MCF 10A (cell line): ENCODE data around the gene EPHB1. TPM values are rescaled to one million over a fixed set of nuclear protein-coding genes. Genes with fewer than 3 reads are reported as not detected.

Source experiments
- BruUV-seq: library from RNA; stranded (reverse); fragments of 400-500 nt; replicated peaks from 2 replicates; lab custom pipeline; 2021; lab: Mats Ljungman, UMichigan
- CTCF ChIA-PET: fragments of 300-600 bp; sonication (Branson Sonifier 250); formaldehyde crosslinking; extraction: SDS; loops from one replicate; lab custom pipeline; 2021; ENCODE audit warnings: antibody characterized with exemption, inconsistent platforms; lab: Yijun Ruan, JAX
- POLR2A ChIA-PET: fragments of 300-600, 350-650 bp; sonication (Branson Sonifier 250); formaldehyde crosslinking; extraction: SDS; loops from one replicate; lab custom pipeline; 2020; ENCODE audit warnings: antibody characterized with exemption, inconsistent platforms; lab: Yijun Ruan, JAX
- DNase-seq: peaks from one replicate; pipeline ENCODE4 v3.0.0-alpha.2; 2018; ENCODE audit not compliant: unreplicated experiment
- H3K27ac Mint-ChIP-seq: one replicate; pipeline ENCODE4 v1.8.0; 2022; ENCODE audit warnings: mild to moderate bottlenecking, low read depth, mixed read lengths; ENCODE audit not compliant: unreplicated experiment
- H3K27me3 Mint-ChIP-seq: one replicate; pipeline ENCODE4 v1.8.0; 2022; ENCODE audit warnings: mixed read lengths; ENCODE audit not compliant: insufficient read depth, unreplicated experiment
- H3K36me3 Mint-ChIP-seq: one replicate; pipeline ENCODE4 v1.8.0; 2022; ENCODE audit warnings: mild to moderate bottlenecking, moderate library complexity, mixed read lengths; ENCODE audit not compliant: insufficient read depth, unreplicated experiment
- H3K4me1 Mint-ChIP-seq: one replicate; pipeline ENCODE4 v1.8.0; 2022; ENCODE audit warnings: mixed read lengths; ENCODE audit not compliant: insufficient read depth, unreplicated experiment
- H3K4me3 Mint-ChIP-seq: one replicate; pipeline ENCODE4 v1.8.0; 2022; ENCODE audit warnings: mild to moderate bottlenecking, moderate library complexity, mixed read lengths; ENCODE audit not compliant: unreplicated experiment
- H3K9me3 Mint-ChIP-seq: one replicate; pipeline ENCODE4 v1.8.0; 2022; ENCODE audit warnings: mixed read lengths; ENCODE audit not compliant: unreplicated experiment
- intact Hi-C: fragments of 100-400 bp; cut with micrococcal nuclease; formaldehyde crosslinking; loops from 2 replicates; pipeline ENCODE4 v1.14.1; 2022
- total RNA-seq: library from RNA; stranded (reverse); gene quantifications from 2 replicates; pipeline ENCODE4 v1.2.3, GENCODE V29; 2022
- TF ChIP-seq, protein P1 (sequence below): fragments of 200-600 bp; IDR thresholded peaks from one replicate; pipeline ENCODE4 v1.8.0; 2022; ENCODE audit warnings: antibody characterized with exemption, mild to moderate bottlenecking; ENCODE audit not compliant: unreplicated experiment

EPHB1 gene
- total RNA-seq, 1 experiment from 2014 or later: not detected

DNA sequence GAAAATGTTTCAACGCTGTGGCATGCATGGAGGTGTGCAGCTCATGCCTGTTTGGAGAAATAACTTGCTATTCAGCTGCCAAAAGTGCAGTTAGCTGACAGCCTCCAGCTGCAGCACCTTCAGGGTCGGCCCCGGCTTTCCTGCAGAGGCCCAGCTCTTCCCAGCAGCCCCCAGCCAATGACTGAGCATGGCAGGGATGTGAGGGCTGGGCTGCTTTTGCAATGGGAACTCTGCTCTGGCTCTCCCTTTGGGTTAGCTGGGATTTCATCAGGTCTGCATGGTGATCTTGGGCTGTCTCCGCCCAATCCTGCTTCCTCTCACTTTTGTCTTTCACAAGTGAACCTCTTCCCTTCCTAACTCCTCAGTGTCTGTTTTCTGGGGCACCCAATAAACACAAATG lies 396.6 kb downstream of the EPHB1 start:
- ChIA-PET POLR2A (no interaction called here), CTCF (no interaction called here)
- no TSS peak for BruUV-seq
- Mint-ChIP-seq H3K4me3 (no peak overlapping the region), H3K27me3 (no peaks in the 10 kb centered on the region), H3K27ac (no peak overlapping the region), H3K9me3 (peaks cover 19% of the 10 kb centered on the region), H3K36me3 (no peaks in the 10 kb centered on the region), H3K4me1 (no peaks in the 10 kb centered on the region)
- TF ChIP-seq, protein P1, sequence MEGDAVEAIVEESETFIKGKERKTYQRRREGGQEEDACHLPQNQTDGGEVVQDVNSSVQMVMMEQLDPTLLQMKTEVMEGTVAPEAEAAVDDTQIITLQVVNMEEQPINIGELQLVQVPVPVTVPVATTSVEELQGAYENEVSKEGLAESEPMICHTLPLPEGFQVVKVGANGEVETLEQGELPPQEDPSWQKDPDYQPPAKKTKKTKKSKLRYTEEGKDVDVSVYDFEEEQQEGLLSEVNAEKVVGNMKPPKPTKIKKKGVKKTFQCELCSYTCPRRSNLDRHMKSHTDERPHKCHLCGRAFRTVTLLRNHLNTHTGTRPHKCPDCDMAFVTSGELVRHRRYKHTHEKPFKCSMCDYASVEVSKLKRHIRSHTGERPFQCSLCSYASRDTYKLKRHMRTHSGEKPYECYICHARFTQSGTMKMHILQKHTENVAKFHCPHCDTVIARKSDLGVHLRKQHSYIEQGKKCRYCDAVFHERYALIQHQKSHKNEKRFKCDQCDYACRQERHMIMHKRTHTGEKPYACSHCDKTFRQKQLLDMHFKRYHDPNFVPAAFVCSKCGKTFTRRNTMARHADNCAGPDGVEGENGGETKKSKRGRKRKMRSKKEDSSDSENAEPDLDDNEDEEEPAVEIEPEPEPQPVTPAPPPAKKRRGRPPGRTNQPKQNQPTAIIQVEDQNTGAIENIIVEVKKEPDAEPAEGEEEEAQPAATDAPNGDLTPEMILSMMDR: no peak
- DNase-seq: no peak
- intact Hi-C loops: no loop called here

DNA sequence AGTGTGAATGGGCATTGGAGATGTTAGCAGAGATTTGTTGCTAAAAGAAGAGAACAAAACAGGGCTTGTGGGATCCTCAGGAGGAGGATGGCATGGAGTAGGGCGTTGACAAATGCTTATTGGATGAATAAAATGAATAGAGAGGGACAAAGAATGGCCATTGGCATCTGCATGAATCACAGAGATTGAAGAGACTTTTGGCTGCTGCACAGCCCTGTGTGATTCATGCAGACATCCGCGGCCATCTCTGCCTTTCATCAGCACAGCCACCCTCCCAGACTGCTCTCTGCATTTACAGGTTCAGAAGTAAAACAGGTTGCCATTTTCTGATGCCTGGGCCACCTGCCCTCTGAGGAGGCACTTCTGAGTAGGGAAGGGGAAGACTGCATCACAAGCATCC lies 397.9 kb downstream of the EPHB1 start:
- intact Hi-C loops: no loop called here
- CTCF ChIA-PET: no interaction called here
- no TSS peak for BruUV-seq
- no peak for DNase-seq
- Mint-ChIP-seq H3K4me1 (no peaks in the 10 kb centered on the region), H3K27me3 (no peaks in the 10 kb centered on the region), H3K27ac (no peak overlapping the region), H3K9me3 (peaks cover 19% of the 10 kb centered on the region), H3K36me3 (no peaks in the 10 kb centered on the region), H3K4me3 (no peak overlapping the region)
- POLR2A ChIA-PET: no interaction called here
- TF ChIP-seq, protein P1: no peak

DNA sequence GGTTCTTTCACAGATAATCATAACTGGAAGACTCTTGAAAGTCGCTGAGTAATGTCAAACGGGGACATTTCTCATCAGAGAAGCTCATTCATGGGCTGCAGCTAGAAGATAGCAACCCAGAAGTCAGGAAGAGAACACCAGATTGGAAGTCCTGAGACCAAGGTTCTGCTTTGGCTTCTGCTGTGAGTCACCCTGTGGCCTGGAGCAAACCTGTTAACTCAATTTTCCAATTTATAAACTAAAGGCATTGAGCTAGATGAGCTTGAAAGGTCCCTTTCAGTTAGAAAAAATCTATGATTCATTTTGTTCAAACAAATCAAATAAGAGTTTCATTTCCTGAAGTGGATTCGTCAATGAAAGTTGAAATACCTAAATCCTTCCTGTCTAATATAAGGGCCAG lies 402.2 kb downstream of the EPHB1 start:
- H3K4me3 Mint-ChIP-seq: no peak overlapping the region
- ChIA-PET POLR2A (no interaction called here), CTCF (interaction anchor here (0.6 kb wide), 2 partner anchors 697 to 698 kb away, joined by 3 read pairs; no protein-coding TSS in a partner anchor)
- TF ChIP-seq, protein P1: no peak
- intact Hi-C loops: no loop called here
- no peaks in the 10 kb centered on the region for H3K4me1 Mint-ChIP-seq
- peaks cover 22% of the 10 kb centered on the region for H3K9me3 Mint-ChIP-seq
- no TSS peak for BruUV-seq
- no peak for DNase-seq
- no peaks in the 10 kb centered on the region for H3K27me3 Mint-ChIP-seq
- peaks cover 4% of the 10 kb centered on the region for H3K36me3 Mint-ChIP-seq
- no peak overlapping the region for H3K27ac Mint-ChIP-seq

DNA sequence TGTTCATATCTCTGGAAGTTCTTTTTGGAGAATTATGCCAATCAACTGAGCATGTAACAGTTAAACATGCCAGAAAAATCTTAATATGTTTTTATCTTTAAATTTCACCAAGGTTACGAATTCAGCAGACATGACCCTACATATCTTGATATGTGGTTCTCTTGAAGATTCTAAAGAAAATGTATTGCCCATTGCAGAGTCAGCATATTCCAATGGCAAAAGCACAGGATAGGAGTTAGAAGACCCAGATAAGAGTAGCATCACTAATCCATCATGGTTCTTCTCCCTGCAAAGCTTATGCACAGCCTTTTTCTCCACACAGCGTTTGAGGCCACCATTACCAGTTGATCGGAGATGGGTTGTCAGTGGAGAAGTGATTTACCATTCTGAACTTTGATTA lies 402.8 kb downstream of the EPHB1 start:
- H3K4me3 Mint-ChIP-seq: no peak overlapping the region
- DNase-seq: no peak
- no peak overlapping the region for H3K27ac Mint-ChIP-seq
- no TSS peak for BruUV-seq
- no peaks in the 10 kb centered on the region for H3K4me1 Mint-ChIP-seq
- POLR2A ChIA-PET: no interaction called here
- no peaks in the 10 kb centered on the region for H3K27me3 Mint-ChIP-seq
- intact Hi-C loops: no loop called here
- TF ChIP-seq, protein P1: no peak
- peaks cover 4% of the 10 kb centered on the region for H3K36me3 Mint-ChIP-seq
- H3K9me3 Mint-ChIP-seq: peaks cover 17% of the 10 kb centered on the region
- CTCF ChIA-PET: no interaction called here
